H1 (cell line): ENCODE results near the gene CIB4. TPM values are rescaled to one million over a fixed set of nuclear protein-coding genes. Genes with fewer than 3 reads are reported as not detected.

Experiments used
- CTCF ChIA-PET: fragments of 300-600 bp; sonication (Branson Sonifier 250); formaldehyde crosslinking; loops from one replicate; lab custom pipeline; 2021; ENCODE audit not compliant: partially characterized antibody; lab: Charles Lee
- POLR2A ChIA-PET: fragments of 300-600 bp; sonication (Branson Sonifier 250); formaldehyde crosslinking; loops from one replicate; lab custom pipeline; 2021; ENCODE audit warnings: inconsistent platforms; ENCODE audit not compliant: partially characterized antibody; lab: Charles Lee
- DNase-seq, 2 experiments: peaks; one replicate each; pipeline versions ENCODE4 v3.0.0 to v3.0.0-alpha.2; 2010 to 2022; ENCODE audit warnings: low spot score in 2 of 2, low read depth in 1 of 2, mixed read lengths in 1 of 2
- FAIRE-seq: peaks from 2 replicates; lab custom pipeline; 2011; peaks lifted over from hg19 to GRCh38; lab: Jason Lieb, UNC
- H2AFZ ChIP-seq: 2 replicates; pipeline ENCODE4 v1.8.1; 2012; ENCODE audit warnings: low read length, inconsistent platforms
- H2AK5ac ChIP-seq: 2 replicates; pipeline ENCODE4 v1.6.1; 2013; ENCODE audit warnings: low read depth, low read length
- H2BK120ac ChIP-seq: replicated peaks from 2 replicates; pipeline ENCODE3; 2013; ENCODE audit warnings: low read depth, low read length, inconsistent platforms
- H2BK12ac ChIP-seq: 2 replicates; pipeline ENCODE4 v1.6.1; 2013; ENCODE audit warnings: low read depth, low read length
- H2BK15ac ChIP-seq: 2 replicates; pipeline ENCODE4 v1.6.1; 2013; ENCODE audit warnings: low read length
- H2BK20ac ChIP-seq: 2 replicates; pipeline ENCODE4 v1.6.1; 2013; ENCODE audit warnings: low read length
- H2BK5ac ChIP-seq: 2 replicates; pipeline ENCODE4 v1.6.1; 2013; ENCODE audit warnings: low read depth, low read length
- H3K14ac ChIP-seq: 2 replicates; pipeline ENCODE4 v1.6.1; 2013; ENCODE audit warnings: inconsistent platforms; ENCODE audit not compliant: insufficient read length
- H3K18ac ChIP-seq: 2 replicates; pipeline ENCODE4 v1.6.1; 2013; ENCODE audit warnings: low read length; ENCODE audit errors: extremely low read depth
- H3K23ac ChIP-seq: 2 replicates; pipeline ENCODE4 v1.6.1; 2013; ENCODE audit warnings: inconsistent platforms; ENCODE audit not compliant: insufficient read length
- H3K23me2 ChIP-seq: 2 replicates; pipeline ENCODE4 v1.6.1; 2013; ENCODE audit warnings: low read depth, low read length
- H3K27ac ChIP-seq: 2 replicates; pipeline ENCODE4 v1.6.1; 2011; ENCODE audit warnings: low read depth, low read length, inconsistent platforms
- H3K27me3 ChIP-seq, 4 experiments: replicated peaks in 1 of 4; 1 replicate in 1 of 4; 2 replicates in 3 of 4; pipeline versions ENCODE4 v1.6.1 to v1.8.1; 2011 to 2013; ENCODE audit warnings: low read length in 3 of 4, mild to moderate bottlenecking in 3 of 4, inconsistent platforms in 2 of 4, mixed read lengths in 2 of 4, moderate library complexity in 1 of 4; ENCODE audit not compliant: control insufficient read depth in 3 of 4, insufficient read depth in 3 of 4; ENCODE audit errors: extremely low read depth in 1 of 4
- H3K36me3 ChIP-seq, 4 experiments: 2 replicates each; pipeline versions ENCODE4 v1.6.1 to v1.8.1; 2011 to 2013; ENCODE audit warnings: mild to moderate bottlenecking in 4 of 4, low read length in 3 of 4, moderate library complexity in 2 of 4, control low read depth in 1 of 4, inconsistent platforms in 1 of 4; ENCODE audit not compliant: insufficient read depth in 4 of 4, control insufficient read depth in 2 of 4
- H3K4ac ChIP-seq: replicated peaks from 2 replicates; pipeline ENCODE3; 2013; ENCODE audit warnings: low read length, low read depth, mixed read lengths, inconsistent platforms; ENCODE audit not compliant: insufficient read length
- H3K4me1 ChIP-seq, 4 experiments: replicated peaks in 1 of 4; 1 replicate in 1 of 4; 2 replicates in 3 of 4; pipeline versions ENCODE4 v1.6.1 to v1.8.1; 2011 to 2013; ENCODE audit warnings: low read length in 3 of 4, inconsistent platforms in 2 of 4, mixed read lengths in 1 of 4; ENCODE audit not compliant: insufficient read depth in 4 of 4, control insufficient read depth in 3 of 4
- H3K4me2 ChIP-seq, 2 experiments: 2 replicates each; pipeline versions ENCODE4 v1.6.1 to v1.8.1; 2011 to 2013; ENCODE audit warnings: low read depth in 2 of 2, low read length in 2 of 2, control low read depth in 1 of 2, inconsistent platforms in 1 of 2, mild to moderate bottlenecking in 1 of 2; ENCODE audit not compliant: insufficient read depth in 1 of 2
- H3K4me3 ChIP-seq, 4 experiments: fragments of 200-600, 300-600 bp in 1 of 4; sonication (generic), shearing (Covaris generic), sonication (Bioruptor Twin) in 1 of 4; 2 replicates each; pipeline versions ENCODE4 v1.5.1 to v1.8.1; 2011 to 2016; ENCODE audit warnings: low read length in 4 of 4, low read depth in 3 of 4, control low read depth in 2 of 4, inconsistent platforms in 2 of 4, mild to moderate bottlenecking in 2 of 4, mixed read lengths in 1 of 4, moderate library complexity in 1 of 4; ENCODE audit not compliant: insufficient read depth in 2 of 4; ENCODE audit errors: extremely low read depth in 1 of 4
- H3K56ac ChIP-seq: replicated peaks from 2 replicates; pipeline ENCODE3; 2013; ENCODE audit warnings: low read depth, mild to moderate bottlenecking, mixed read lengths, low read length, inconsistent platforms; ENCODE audit not compliant: insufficient read length
- H3K79me1 ChIP-seq: 2 replicates; pipeline ENCODE4 v1.6.1; 2013; ENCODE audit warnings: low read depth, low read length, control low read depth
- H3K79me2 ChIP-seq, 2 experiments: 2 replicates each; pipeline versions ENCODE4 v1.6.1 to v1.8.1; 2012 to 2013; ENCODE audit warnings: low read length in 2 of 2, mild to moderate bottlenecking in 2 of 2, inconsistent platforms in 1 of 2; ENCODE audit not compliant: insufficient read depth in 2 of 2, control insufficient read depth in 1 of 2
- H3K9ac ChIP-seq, 4 experiments: replicated peaks in 1 of 4; 1 replicate in 1 of 4; 2 replicates in 3 of 4; pipeline versions ENCODE4 v1.6.1 to v1.8.1; 2011 to 2013; ENCODE audit warnings: low read depth in 3 of 4, low read length in 3 of 4, control low read depth in 2 of 4, mild to moderate bottlenecking in 2 of 4, moderate library complexity in 2 of 4, inconsistent platforms in 1 of 4; ENCODE audit errors: extremely low read depth in 1 of 4
- H3K9me3 ChIP-seq, 2 experiments: 2 replicates each; pipeline versions ENCODE4 v1.6.1 to v1.8.1; 2012 to 2013; ENCODE audit warnings: mild to moderate bottlenecking in 2 of 2, moderate library complexity in 2 of 2, control low read depth in 1 of 2, inconsistent platforms in 1 of 2, low read depth in 1 of 2, low read length in 1 of 2, mixed read lengths in 1 of 2; ENCODE audit not compliant: insufficient read depth in 2 of 2
- H4K20me1 ChIP-seq, 2 experiments: replicated peaks in 1 of 2; 2 replicates each; pipeline versions ENCODE3 to v1.8.1; 2011 to 2013; ENCODE audit warnings: inconsistent platforms in 2 of 2, low read length in 2 of 2, mild to moderate bottlenecking in 1 of 2; ENCODE audit not compliant: insufficient read depth in 2 of 2, control insufficient read depth in 1 of 2
- H4K5ac ChIP-seq: 2 replicates; pipeline ENCODE4 v1.6.1; 2013; ENCODE audit warnings: low read length, low read depth, mixed read lengths, inconsistent platforms; ENCODE audit not compliant: insufficient read length
- H4K8ac ChIP-seq: 2 replicates; pipeline ENCODE4 v1.8.0; 2013; ENCODE audit warnings: mild to moderate bottlenecking, moderate library complexity, low read length, inconsistent platforms; ENCODE audit not compliant: insufficient read depth; ENCODE audit errors: extremely low read depth
- H4K91ac ChIP-seq: replicated peaks from 2 replicates; pipeline ENCODE3; 2013; ENCODE audit warnings: low read length, mixed read lengths, inconsistent platforms; ENCODE audit not compliant: insufficient read length
- NANOG ChIP-seq: IDR thresholded peaks from 2 replicates; pipeline ENCODE4 v1.6.1; 2011; ENCODE audit warnings: low read length, low read depth, mild to moderate bottlenecking, inconsistent platforms; ENCODE audit not compliant: insufficient read depth, poor library complexity, severe bottlenecking
- PHF8 ChIP-seq: fragments of 200-600 bp; sonication (generic); conservative IDR thresholded peaks from 2 replicates; pipeline ENCODE4 v1.7.1; 2012; ENCODE audit warnings: low read depth, mild to moderate bottlenecking, inconsistent platforms, low read length, moderate library complexity
- WGBS, 2 experiments: shearing (Covaris generic) in 1 of 2; methylation state at CpG; one replicate each; pipeline versions ENCODE4 v1.1.6 to v1.1.7; 2013 to 2015; ENCODE audit warnings: low lambda C conversion rate in 2 of 2, mixed read lengths in 2 of 2, inconsistent platforms in 1 of 2, low coverage in 1 of 2, missing lambda C conversion rate in 1 of 2; ENCODE audit not compliant: insufficient replicate concordance in 2 of 2, insufficient coverage in 1 of 2, insufficient read length in 1 of 2; ENCODE audit errors: extremely low coverage in 1 of 2, missing lambda C conversion rate in 1 of 2; 5-methylcytosine and 5-hydroxymethylcytosine counted together
- polyA plus RNA-seq, 7 experiments: library from polyadenylated mRNA; depleted of rRNA in 3 of 7; stranded (reverse) in 5 of 7; unstranded in 2 of 7; fragments of >200 nt in 5 of 7; fragments of 200-250 nt in 2 of 7; gene quantifications; 1 replicate in 5 of 7; 2 replicates in 1 of 7; 4 replicates in 1 of 7; pipeline versions ENCODE4 v1.2.1 to v1.2.3, GENCODE V29; 2011 to 2013; ENCODE audit warnings: missing spikeins in 2 of 7, mixed read lengths in 2 of 7
- total RNA-seq: library from RNA; stranded (reverse); fragmentation: NEBNext Ultra II Directional; extraction: Animal tissue kit (Norgen Biotek cat#: 25700); gene quantifications from 2 replicates; pipeline ENCODE4 v1.2.1, GENCODE V29; 2021

The CIB4 gene
- total and polyA plus RNA-seq, 2 of the 8 experiments (the other 6 are each of a cell fraction or from before 2014, with no cell fraction given) = not detected

DNA sequence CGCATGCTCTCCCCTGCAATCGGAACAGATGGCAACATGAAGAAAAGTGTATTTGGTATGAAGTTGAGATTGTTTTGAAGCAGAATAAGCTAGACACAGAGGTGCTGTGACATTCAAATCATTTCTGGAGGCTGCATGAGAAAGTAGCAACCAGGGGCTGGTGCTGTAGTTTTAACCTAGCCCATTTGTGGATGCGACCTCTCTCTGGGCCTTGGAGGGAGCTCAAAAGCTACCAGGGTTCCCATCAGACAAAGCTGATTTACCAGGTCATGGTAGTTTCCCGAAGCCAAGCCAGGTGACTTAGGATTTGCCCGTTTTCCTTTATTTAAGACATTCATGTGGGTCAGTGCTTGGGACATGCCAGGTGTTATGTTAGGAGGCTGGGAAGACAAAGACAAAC lies 77.5 kb downstream of the CIB4 start:
- Histone ChIP-seq H4K8ac (no peak overlapping the region), H3K4ac (no peak overlapping the region), H3K27me3 (peaks cover 0 to 16% (median 9%) of the 10 kb centered on the region in 4 experiments; a peak in 5 of 7 replicates), H2BK20ac (no peak overlapping the region), H2AFZ (no peak overlapping the region), H3K27ac (no peak overlapping the region), H3K36me3 (no peaks in the 10 kb centered on the region), H3K56ac (no peak overlapping the region), H3K23ac (no peak overlapping the region), H3K4me3 (no peak overlapping the region), H3K79me1 (no peaks in the 10 kb centered on the region), H2BK15ac (no peak overlapping the region), H3K18ac (no peak overlapping the region), H4K20me1 (no peaks in the 10 kb centered on the region), H3K9ac (no peak overlapping the region), H2BK12ac (no peak overlapping the region), H3K14ac (no peak overlapping the region), H3K4me1 (peaks cover 6 to 21% (median 8%) of the 10 kb centered on the region in 4 experiments), H3K4me2 (no peak overlapping the region), H2AK5ac (no peak overlapping the region), H2BK5ac (no peak overlapping the region), H3K9me3 (no peaks in the 10 kb centered on the region), H4K91ac (no peak overlapping the region), H3K79me2 (no peaks in the 10 kb centered on the region), H2BK120ac (no peak overlapping the region), H3K23me2 (no peaks in the 10 kb centered on the region; the same call in 1 of the 2 replicates), H4K5ac (no peak overlapping the region)
- FAIRE-seq (no peak), DNase-seq (no peak)
- TF ChIP-seq NANOG (no peak), PHF8 (no peak)
- CTCF ChIA-PET = interaction anchor here (1.0 to 1.3 kb wide), 3 partner anchors 12 to 48 kb away, joined by 3 to 7 read pairs (median 4); no protein-coding TSS in a partner anchor
- WGBS, 2 experiments = 88% methylated on average over 5 of the region's 5 CpGs; no CpG with 5 or more reads in 1 of the 2 experiments
- POLR2A ChIA-PET = no interaction called here
